Neural progenitor cell (in vitro differentiated cells): ENCODE results near the gene BOC. TPM values are rescaled to one million over a fixed set of nuclear protein-coding genes. Genes with fewer than 3 reads are reported as not detected.

Experiments used
- DNase-seq: peaks from one replicate; pipeline ENCODE4 v3.0.0-alpha.2; 2016; ENCODE audit warnings: low spot score
- H2AFZ ChIP-seq: fragments of 200-600 bp; sonication (generic); replicated peaks from 2 replicates; pipeline ENCODE4 v1.6.1; 2016; ENCODE audit warnings: antibody characterized with exemption
- H3F3A ChIP-seq: fragments of 200-600 bp; sonication (generic); 2 replicates; pipeline ENCODE4 v1.6.1; 2016; ENCODE audit warnings: antibody characterized with exemption, low read depth
- H3K27ac ChIP-seq: fragments of 200-600 bp; sonication (generic); 2 replicates; pipeline ENCODE4 v1.5.1; 2016; ENCODE audit warnings: mild to moderate bottlenecking
- H3K27me3 ChIP-seq: fragments of 200-600 bp; sonication (generic); 2 replicates; pipeline ENCODE4 v1.6.1; 2016; ENCODE audit warnings: mild to moderate bottlenecking, moderate library complexity
- H3K36me3 ChIP-seq: fragments of 200-600 bp; sonication (generic); 2 replicates; pipeline ENCODE4 v1.5.1; 2016
- H3K4me1 ChIP-seq: fragments of 200-600 bp; sonication (generic); 2 replicates; pipeline ENCODE4 v1.6.1; 2016; ENCODE audit warnings: mixed run types
- H3K4me2 ChIP-seq: fragments of 200-600 bp; sonication (generic); 2 replicates; pipeline ENCODE4 v1.6.1; 2016
- H3K4me3 ChIP-seq: fragments of 200-600 bp; sonication (generic); 2 replicates; pipeline ENCODE4 v1.5.1; 2016
- H3K79me2 ChIP-seq: fragments of 200-600 bp; sonication (generic); 2 replicates; pipeline ENCODE4 v1.6.1; 2016; ENCODE audit warnings: low read depth
- H3K9ac ChIP-seq: fragments of 200-600 bp; sonication (generic); 2 replicates; pipeline ENCODE4 v1.6.1; 2016
- H3K9me3 ChIP-seq: fragments of 200-600 bp; sonication (generic); 2 replicates; pipeline ENCODE4 v1.5.1; 2016; ENCODE audit warnings: low read depth
- H4K20me1 ChIP-seq: fragments of 200-600 bp; sonication (generic); 2 replicates; pipeline ENCODE4 v1.6.1; 2016; ENCODE audit warnings: low read depth
- H3K27ac Mint-ChIP-seq: 3 replicates; pipeline ENCODE4 v1.8.0; 2021; ENCODE audit warnings: mixed read lengths
- H3K27me3 Mint-ChIP-seq: 2 replicates; pipeline ENCODE4 v1.8.0; 2022; ENCODE audit warnings: low read depth, mild to moderate bottlenecking, inconsistent platforms, moderate library complexity, mixed read lengths; ENCODE audit not compliant: insufficient read depth
- H3K36me3 Mint-ChIP-seq: 3 replicates; pipeline ENCODE4 v1.8.0; 2021; ENCODE audit warnings: mixed read lengths
- H3K4me1 Mint-ChIP-seq: 3 replicates; pipeline ENCODE4 v1.8.0; 2021; ENCODE audit warnings: mixed read lengths
- H3K4me3 Mint-ChIP-seq: 3 replicates; pipeline ENCODE4 v1.8.0; 2021; ENCODE audit warnings: mild to moderate bottlenecking, moderate library complexity, mixed read lengths
- H3K9me3 Mint-ChIP-seq: 3 replicates; pipeline ENCODE4 v1.8.0; 2020; ENCODE audit warnings: mixed read lengths
- CTCF ChIP-seq: fragments of 200-600 bp; sonication (generic); IDR thresholded peaks from 2 replicates; pipeline ENCODE4 v1.5.1; 2017; ENCODE audit warnings: antibody characterized with exemption, mild to moderate bottlenecking
- EZH2 ChIP-seq: fragments of 200-600 bp; sonication (generic); IDR thresholded peaks from 2 replicates; pipeline ENCODE4 v1.6.1; 2017; ENCODE audit warnings: antibody characterized with exemption, mild to moderate bottlenecking, moderate library complexity
- EZH2phosphoT487 ChIP-seq: fragments of 200-600 bp; sonication (generic); IDR thresholded peaks from 2 replicates; pipeline ENCODE4 v1.6.1; 2017; ENCODE audit warnings: antibody characterized with exemption
- total RNA-seq: library from RNA; depleted of rRNA; stranded (reverse); fragments of >200 nt; gene quantifications from 2 replicates; pipeline ENCODE4 v1.2.3, GENCODE V29; 2015; ENCODE audit warnings: low replicate concordance

BOC gene
- total RNA-seq, 1 donor from 2014 or later = 35.2 TPM

- H4K20me1 ChIP-seq = peaks cover 70% of the 10 kb centered on the region
- H3K27ac ChIP-seq = no peak overlapping the region
- Mint-ChIP-seq H3K27ac (no peak overlapping the region), H3K4me1 (peaks cover 88% of the 10 kb centered on the region), H3K27me3 (peaks cover 3% of the 10 kb centered on the region), H3K36me3 (peaks cover 67% of the 10 kb centered on the region), H3K9me3 (no peaks in the 10 kb centered on the region), H3K4me3 (no peak overlapping the region)
- peaks cover 61% of the 10 kb centered on the region for H3K79me2 ChIP-seq
- H3K9me3 ChIP-seq = no peaks in the 10 kb centered on the region
- TF ChIP-seq CTCF = no peak
- TF ChIP-seq EZH2phosphoT487 = no peak
- no peak for TF ChIP-seq EZH2
- H3K4me1 ChIP-seq = peaks cover 49% of the 10 kb centered on the region
- no peak overlapping the region for H3K9ac ChIP-seq
- no peak overlapping the region for H3K4me3 ChIP-seq
- H3K27me3 ChIP-seq = no peaks in the 10 kb centered on the region
- no peak overlapping the region for H3K4me2 ChIP-seq
- H3K36me3 ChIP-seq = peaks cover 2% of the 10 kb centered on the region
- H2AFZ ChIP-seq = no peak overlapping the region
- no peak for DNase-seq
- H3F3A ChIP-seq = peaks cover 13% of the 10 kb centered on the region
These were observed 13.9 kb downstream of the BOC start for GRCh38 chr3:113225286-113225685.

- H3K4me1 Mint-ChIP-seq = peaks cover 88% of the 10 kb centered on the region
- Histone ChIP-seq H3K4me1 (peaks cover 50% of the 10 kb centered on the region), H3K36me3 (peaks cover 5% of the 10 kb centered on the region), H2AFZ (no peak overlapping the region), H3K27ac (no peak overlapping the region), H3K27me3 (no peaks in the 10 kb centered on the region), H3K9me3 (no peaks in the 10 kb centered on the region), H3K9ac (no peak overlapping the region), H3K79me2 (peaks cover 60% of the 10 kb centered on the region), H3K4me3 (no peak overlapping the region), H4K20me1 (peaks cover 68% of the 10 kb centered on the region), H3F3A (peaks cover 13% of the 10 kb centered on the region), H3K4me2 (no peak overlapping the region)
- peaks cover 3% of the 10 kb centered on the region for H3K27me3 Mint-ChIP-seq
- H3K4me3 Mint-ChIP-seq = peak overlapping the region; percentile 35
- no peak for TF ChIP-seq CTCF
- no peak for TF ChIP-seq EZH2phosphoT487
- no peak for TF ChIP-seq EZH2
- DNase-seq = no peak
- H3K36me3 Mint-ChIP-seq = peaks cover 57% of the 10 kb centered on the region
- H3K9me3 Mint-ChIP-seq = no peaks in the 10 kb centered on the region
- peak overlapping the region; percentile 83 for H3K27ac Mint-ChIP-seq
These were observed 15.1 kb downstream of the BOC start for GRCh38 chr3:113226491-113226890.

GRCh38 chr3:113227146-113227545 is 15.8 kb downstream of the BOC start:
- no peak for DNase-seq
- H3K4me3 ChIP-seq = no peak overlapping the region
- peaks cover 51% of the 10 kb centered on the region for H3K36me3 Mint-ChIP-seq
- H3K27ac Mint-ChIP-seq = peak overlapping the region; percentile 1
- peaks cover 88% of the 10 kb centered on the region for H3K4me1 Mint-ChIP-seq
- H3F3A ChIP-seq = peaks cover 9% of the 10 kb centered on the region
- H3K4me1 ChIP-seq = peaks cover 50% of the 10 kb centered on the region
- peaks cover 68% of the 10 kb centered on the region for H4K20me1 ChIP-seq
- no peak overlapping the region for H3K4me3 Mint-ChIP-seq
- no peak overlapping the region for H3K4me2 ChIP-seq
- no peak for TF ChIP-seq EZH2
- no peak for TF ChIP-seq EZH2phosphoT487
- no peak for TF ChIP-seq CTCF
- no peaks in the 10 kb centered on the region for H3K9me3 Mint-ChIP-seq
- peaks cover 5% of the 10 kb centered on the region for H3K36me3 ChIP-seq
- H3K27ac ChIP-seq = no peak overlapping the region
- H3K27me3 ChIP-seq = no peaks in the 10 kb centered on the region
- H3K79me2 ChIP-seq = peaks cover 62% of the 10 kb centered on the region
- H2AFZ ChIP-seq = no peak overlapping the region
- no peaks in the 10 kb centered on the region for H3K9me3 ChIP-seq
- H3K27me3 Mint-ChIP-seq = peaks cover 3% of the 10 kb centered on the region
- no peak overlapping the region for H3K9ac ChIP-seq
